ENCODE measurements around the gene FAM3A.

FAM3A gene

GRCh38 chrX:154525606-154526490 is 9.8 kb upstream of the FAM3A start:
- no peak overlapping the region for H3K4me3 ChIP-seq (ENCODE audit: low read depth, low read length)
- H3K4me1 ChIP-seq (ENCODE audit: control insufficient read depth, insufficient read depth, low read length): 0 out of 2 replicates have a peak, but pooled peaks cover 2% of the 10 kb centered on the region
- peak; percentile 86 for TF ChIP-seq ZNF121 (tag by site-specific recombination; IDR thresholded peaks at IDR 0.05)
- no peak for TF ChIP-seq ZNF792 (tag by site-specific recombination; IDR thresholded peaks at IDR 0.05)
- no peak for TF ChIP-seq ZBTB6 (tag by site-specific recombination; IDR thresholded peaks at IDR 0.05)
- TF ChIP-seq ZNF157 (tag by site-specific recombination; IDR thresholded peaks at IDR 0.05): no peak
- no peak for TF ChIP-seq ZNF585B (tag by site-specific recombination; IDR thresholded peaks at IDR 0.05)
- no peak for TF ChIP-seq SETDB1 (IDR thresholded peaks at IDR 0.05; ENCODE audit: insufficient read length, low read length)
- no peaks in the 10 kb centered on the region for H3K9me3 ChIP-seq (ENCODE audit: control insufficient read depth, insufficient read depth, low read depth, low read length)
- ChIA-PET POLR2A (interaction anchor here (1.7 kb wide), 1 partner anchor 35 kb away, joined by 15 read pairs; the partner anchor contains the start of gene SLC10A3), CTCF (interaction anchor here (0.9 to 1.2 kb wide), 3 partner anchors 9 to 36 kb away, joined by 4 to 8 read pairs (median 5); partner anchors contain the start of gene SLC10A3)
- no peak overlapping the region for H3K27ac ChIP-seq (ENCODE audit: extremely low read depth, low read depth, low read length)
- H3K36me3 ChIP-seq (ENCODE audit: control insufficient read depth in 2 of 2, insufficient read depth in 1 of 2, low read length in 2 of 2): peaks cover 0 to 7% of the 10 kb centered on the region in 2 experiments; a peak in 1 of 3 replicates

- Histone ChIP-seq H3K4me1 (ENCODE audit: control insufficient read depth, insufficient read depth, low read length) (peaks cover 3% of the 10 kb centered on the region; the same call in 1 of the 2 replicates), H3K9me3 (ENCODE audit: control insufficient read depth, insufficient read depth, low read depth, low read length) (no peaks in the 10 kb centered on the region), H3K36me3 (ENCODE audit: control insufficient read depth in 2 of 2, insufficient read depth in 1 of 2, low read length in 2 of 2) (no peaks in the 10 kb centered on the region), H3K27ac (ENCODE audit: extremely low read depth, low read depth, low read length) (no peak overlapping the region), H3K4me3 (ENCODE audit: low read depth, low read length) (no peak overlapping the region)
- POLR2A ChIA-PET: interaction anchor here (0.7 to 0.8 kb wide), 2 partner anchors 10 to 19 kb away, joined by 3 to 5 read pairs; no protein-coding TSS in a partner anchor
- CTCF ChIA-PET: interaction anchor here (0.9 kb wide), 1 partner anchor 146 kb away, joined by 3 read pairs; no protein-coding TSS in a partner anchor
- TF ChIP-seq ZNF768 (tag by site-specific recombination; IDR thresholded peaks at IDR 0.05) (no peak), CTCF (tag by site-specific recombination; IDR thresholded peaks at IDR 0.05) (no peak), SP3 (tag by site-specific recombination; IDR thresholded peaks at IDR 0.05) (no peak), ZNF692 (tag by site-specific recombination; IDR thresholded peaks at IDR 0.05) (no peak), ZNF423 (tag by site-specific recombination; IDR thresholded peaks at IDR 0.05) (no peak), TRIM28 (IDR thresholded peaks at IDR 0.05; ENCODE audit: borderline replicate concordance, low read length) (no peak), ZNF24 (tag by site-specific recombination; IDR thresholded peaks at IDR 0.05) (no peak), MEIS1 (CRISPR knock-in tag; IDR thresholded peaks at IDR 0.05; ENCODE audit: borderline replicate concordance) (no peak), ZNF837 (tag by site-specific recombination; IDR thresholded peaks at IDR 0.05) (no peak), ZNF146 (tag by site-specific recombination; IDR thresholded peaks at IDR 0.05) (no peak), ZNF324 (tag by site-specific recombination; IDR thresholded peaks at IDR 0.05) (no peak), HOXA7 (CRISPR knock-in tag; IDR thresholded peaks at IDR 0.05; ENCODE audit: borderline replicate concordance) (no peak), ZBTB17 (tag by site-specific recombination; IDR thresholded peaks at IDR 0.05) (no peak), ZNF660 (tag by site-specific recombination; IDR thresholded peaks at IDR 0.05) (no peak), EGR2 (tag by site-specific recombination; IDR thresholded peaks at IDR 0.05; ENCODE audit: low read depth) (no peak), ZBTB11 (tag by site-specific recombination; conservative IDR thresholded peaks at IDR 0.05; ENCODE audit: low read depth) (no peak)
These were observed 3.4 kb upstream of the FAM3A start for GRCh38 chrX:154519389-154519788.

Measured in HEK293 (cell line).